Right ventricle myocardium inferior (tissue), 1 donor: ENCODE data around the gene CEACAM16. TPM values are rescaled to one million over a fixed set of nuclear protein-coding genes. Genes with fewer than 3 reads are reported as not detected.
"Not testable (repeated sequence)": the region's sequence is repeated elsewhere in the genome, so short reads cannot be mapped to it uniquely, and the experiment has no call there.

ENCODE experiments used
- ATAC-seq: fragments of 200-7000 bp; cut with Tn5 transposase; one replicate; pipeline ENCODE4 v1.9.1; 2020; ENCODE audit warnings: mild to moderate bottlenecking, moderate library complexity
- DNase-seq: peaks from one replicate; pipeline ENCODE4 v3.0.0; 2021; ENCODE audit errors: missing footprints
- intact Hi-C: fragments of 100-400 bp; cut with DNase I; formaldehyde crosslinking; loops from one replicate; pipeline ENCODE4 v1.11.0; 2022
- long read RNA-seq: library from polyadenylated mRNA; unstranded; transcript quantifications from one replicate; pipeline ENCODE4 v2.0.0, GENCODE V29; 2021
- total RNA-seq: library from RNA; stranded (reverse); fragmentation: NEBNext Ultra II Directional; extraction: Animal tissue kit (Norgen Biotek cat#: 25700); gene quantifications from one replicate; pipeline ENCODE4 v1.2.1, GENCODE V29; 2021
- donor health status: DM: no; HTN: yes; CAD: no; lungs with severe emphysema.

The CEACAM16 gene
- total RNA-seq = not detected
- long read RNA-seq = 0 reads

GRCh38 chr19:44698492-44699201 lies at the start of gene CEACAM16:
CEACAM16 (plus strand) TSS chr19:44699151; CDS start chr19:44701457, 2,306 bp downstream.
- DNase-seq (no peak), ATAC-seq (no peak)
- intact Hi-C loops = no loop called here

DNA sequence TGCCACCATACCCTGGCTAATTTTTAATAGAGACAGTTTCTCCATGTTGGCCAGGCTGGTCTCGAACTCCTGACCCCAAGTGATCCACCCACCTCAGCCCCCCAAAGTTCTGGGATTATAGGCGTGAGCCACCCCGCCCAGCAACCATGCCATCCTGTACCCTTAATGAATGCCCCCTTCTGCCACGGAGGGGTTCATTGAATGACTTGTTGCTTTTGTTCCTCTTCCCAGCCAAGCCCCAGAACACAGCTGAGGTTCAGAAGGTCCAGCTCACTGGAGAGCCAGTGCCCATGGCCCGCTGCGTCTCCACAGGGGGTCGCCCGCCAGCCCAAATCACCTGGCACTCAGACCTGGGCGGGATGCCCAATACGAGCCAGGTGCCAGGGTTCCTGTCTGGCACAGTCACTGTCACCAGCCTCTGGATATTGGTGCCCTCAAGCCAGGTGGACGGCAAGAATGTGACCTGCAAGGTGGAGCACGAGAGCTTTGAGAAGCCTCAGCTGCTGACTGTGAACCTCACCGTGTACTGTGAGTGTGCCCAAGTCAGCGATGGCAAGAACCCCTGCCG lies 49.3 kb upstream of the CEACAM16 start:
- ATAC-seq = no peak
- intact Hi-C loops = loop anchor here (5.0 kb wide), 1 partner anchor 37 kb away; the partner anchor contains the start of gene IGSF23
- DNase-seq = no peak

- DNase-seq (no peak), ATAC-seq (no peak)
- intact Hi-C loops = no loop called here
Observed at GRCh38 chr19:44653343-44653742, 45.6 kb upstream of the CEACAM16 start.

- ATAC-seq (peak; percentile 64), DNase-seq (peak; percentile 83)
- intact Hi-C loops = no loop called here
Observed at GRCh38 chr19:44653977-44654774, 44.8 kb upstream of the CEACAM16 start.

DNA sequence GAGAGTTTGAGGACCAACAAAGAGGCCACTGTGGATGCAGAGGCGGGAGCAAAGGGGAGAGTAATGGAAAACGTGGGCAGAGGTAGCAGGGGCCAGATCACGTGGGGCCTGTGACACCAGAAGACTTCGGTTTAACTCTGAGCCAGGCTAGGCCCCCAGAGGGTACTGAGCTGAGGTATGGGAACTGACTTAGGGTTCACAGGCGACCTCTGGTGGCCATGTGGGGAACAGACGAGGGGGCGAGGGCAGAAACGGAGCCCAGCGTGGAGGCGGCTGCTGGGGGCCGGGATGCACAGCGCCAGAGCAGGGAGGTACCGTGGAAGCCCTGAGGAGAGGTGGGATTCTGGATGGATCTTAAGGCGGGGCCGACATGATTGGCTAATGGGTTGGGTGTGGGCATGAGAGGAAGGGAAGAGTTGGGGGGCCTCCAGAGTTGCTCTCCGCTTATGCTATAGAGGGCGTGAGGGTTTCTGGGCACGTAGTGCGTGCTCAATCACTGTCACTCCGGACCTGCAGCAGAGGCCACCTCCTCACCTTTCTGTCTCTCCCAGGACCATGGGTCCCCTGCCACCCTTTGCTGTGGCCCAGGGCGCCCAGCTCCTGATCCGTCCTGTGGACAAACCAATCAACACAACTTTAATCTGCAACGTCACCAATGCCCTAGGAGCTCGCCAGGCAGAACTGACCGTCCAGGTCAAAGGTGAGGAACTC lies 41.6 kb upstream of the CEACAM16 start:
- intact Hi-C loops = loop anchor here (1.0 kb wide), 1 partner anchor 80 kb away; no protein-coding TSS in a partner anchor
- DNase-seq = peak; percentile 88
- ATAC-seq = peak; percentile 63

DNA sequence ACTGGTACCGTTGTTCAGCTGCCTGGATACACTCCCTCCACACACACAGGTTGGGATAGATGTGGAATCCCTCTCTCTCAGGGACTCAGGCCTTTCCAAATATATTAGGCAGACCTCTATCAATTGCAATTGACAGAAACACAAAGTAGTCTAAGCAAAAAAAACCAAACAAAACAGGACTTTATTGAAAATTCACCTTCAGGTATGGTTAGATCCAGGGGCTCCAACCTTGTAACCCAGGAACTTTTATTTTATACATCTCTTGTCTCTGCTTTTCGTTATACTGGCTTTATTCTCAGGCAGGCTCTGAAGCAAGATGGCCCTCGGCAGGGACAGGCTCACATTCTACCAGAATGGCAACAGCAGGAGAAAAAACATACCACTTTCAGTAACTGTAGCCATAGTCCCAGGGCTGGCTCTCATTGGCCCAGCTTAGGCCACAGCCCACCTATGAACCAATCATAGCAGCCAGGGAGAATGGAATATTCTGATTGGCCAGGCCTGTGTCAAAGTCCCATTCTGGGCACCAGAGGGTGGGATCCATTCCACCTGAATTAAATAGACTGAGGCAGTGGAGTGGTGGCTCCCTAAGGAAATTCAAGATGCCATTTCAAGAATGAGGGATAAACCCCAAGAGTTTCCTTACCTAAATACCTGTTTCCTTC lies 40.8 kb upstream of the CEACAM16 start:
- intact Hi-C loops = no loop called here
- no peak for DNase-seq
- no peak for ATAC-seq

DNA sequence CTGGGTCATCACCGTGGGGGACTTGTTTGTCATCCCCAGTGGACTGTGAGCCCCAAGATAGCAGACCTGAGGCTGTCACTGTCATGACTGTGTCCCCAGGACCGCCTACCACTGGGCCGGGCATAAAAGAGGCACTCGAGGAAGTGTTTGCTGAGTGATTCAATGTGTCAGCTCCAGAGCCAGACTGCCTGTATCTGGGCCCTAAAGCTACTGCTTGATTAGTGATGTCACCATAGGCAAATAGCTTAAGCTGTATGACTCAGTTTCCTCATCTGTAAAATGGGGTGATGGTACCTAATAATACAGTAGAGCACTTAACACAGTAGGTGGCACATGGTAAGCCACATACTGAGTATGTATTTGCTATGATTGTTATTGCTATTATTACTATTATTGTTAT lies 38.9 kb upstream of the CEACAM16 start:
- ATAC-seq (no peak), DNase-seq (no peak)
- intact Hi-C loops = no loop called here

- intact Hi-C loops = no loop called here
- DNase-seq (no peak), ATAC-seq (no peak)
Observed at GRCh38 chr19:44661205-44661604, 37.7 kb upstream of the CEACAM16 start.

GRCh38 chr19:44661904-44662303 lies 37.0 kb upstream of the CEACAM16 start:
- intact Hi-C loops = no loop called here
- ATAC-seq (no peak), DNase-seq (no peak)

GRCh38 chr19:44662691-44663385 lies 36.1 kb upstream of the CEACAM16 start:
- DNase-seq (no peak), ATAC-seq (no peak)
- intact Hi-C loops = no loop called here

DNA sequence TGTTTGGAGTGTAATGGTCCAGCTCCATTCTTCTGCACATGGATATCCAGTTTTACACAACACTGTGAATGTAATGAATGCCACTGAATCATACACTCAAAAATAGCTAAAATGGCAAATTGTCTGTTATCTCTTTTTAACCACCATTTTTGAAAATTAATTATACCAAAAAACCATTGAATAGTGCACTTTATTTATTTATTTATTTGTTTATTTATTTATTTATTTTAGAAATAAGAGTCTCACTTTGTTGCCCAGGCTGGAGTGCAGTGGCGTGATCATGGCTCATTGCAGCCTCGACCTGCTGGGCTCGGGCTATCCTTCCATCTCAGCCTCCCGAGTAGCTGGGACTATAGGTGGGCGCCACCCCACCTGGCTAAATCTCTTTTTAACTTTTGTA lies 35.0 kb upstream of the CEACAM16 start:
- intact Hi-C loops = no loop called here
- no peak for DNase-seq

DNA sequence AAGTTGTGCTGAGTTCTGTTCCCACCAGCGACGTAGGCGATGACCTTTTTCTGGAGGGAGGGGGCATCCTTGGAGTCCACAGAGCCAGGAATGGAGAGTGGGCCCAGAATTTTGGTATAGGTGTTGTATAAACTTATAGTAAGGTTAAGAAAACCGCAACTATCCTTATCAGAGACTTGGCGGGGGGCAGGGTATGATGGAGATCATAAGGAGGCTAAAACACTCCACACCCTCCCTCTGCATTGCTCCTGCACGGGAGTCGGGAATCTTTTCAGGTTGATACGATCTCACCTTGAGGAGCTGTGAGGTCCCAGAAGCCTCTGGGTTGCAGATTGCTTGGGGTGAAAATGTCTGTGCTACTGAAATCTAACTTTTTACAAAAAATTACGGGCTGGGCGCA lies 34.0 kb upstream of the CEACAM16 start:
- ATAC-seq = no peak
- DNase-seq = no peak
- intact Hi-C loops = no loop called here

More for the DNA sequence above, 35.0 kb upstream of the CEACAM16 start:
- no peak for ATAC-seq

- ATAC-seq = no peak
- intact Hi-C loops = loop anchor here (1.0 kb wide), 1 partner anchor 19 kb away; no protein-coding TSS in a partner anchor
- DNase-seq = no peak
Observed at GRCh38 chr19:44666852-44667556, 31.9 kb upstream of the CEACAM16 start.

- DNase-seq (no peak), ATAC-seq (no peak)
- intact Hi-C loops = no loop called here
Observed at GRCh38 chr19:44668985-44669764, 29.8 kb upstream of the CEACAM16 start.

- intact Hi-C loops, DNase-seq: not testable (repeated sequence)
Observed at GRCh38 chr19:44670027-44670426, 28.9 kb upstream of the CEACAM16 start.

DNA sequence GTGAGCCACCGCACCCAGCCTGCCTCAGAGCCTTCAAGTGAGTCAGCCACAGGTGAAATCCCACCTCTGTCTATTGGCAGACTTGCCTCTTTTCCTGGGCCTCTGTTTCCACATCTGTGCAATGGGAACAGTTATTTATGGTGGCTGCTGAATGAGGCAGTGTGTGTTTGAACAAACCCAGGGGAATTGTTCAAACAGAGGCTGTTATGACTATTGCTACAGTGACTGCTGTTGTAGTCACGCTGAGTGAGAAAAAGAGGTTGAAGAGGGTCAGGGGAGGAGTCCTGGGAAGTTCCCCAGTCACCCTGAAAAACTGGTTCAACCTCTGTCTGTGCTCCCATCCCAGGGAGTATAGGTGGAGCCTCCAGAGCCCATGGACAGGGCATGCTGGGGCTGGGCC lies 27.6 kb upstream of the CEACAM16 start, which contains the start of gene CEACAM19:
Gene CEACAM19 (plus strand): TSS at position 83 of the 400 bp plus-strand sequence. CDS start 450 bp downstream, outside the sequence.
- intact Hi-C loops = no loop called here
- no peak for ATAC-seq
- no peak for DNase-seq

More at GRCh38 chr19:44670027-44670426, 28.9 kb upstream of the CEACAM16 start:
- ATAC-seq = not testable (repeated sequence)
